Prostate gland (tissue), 2 donors: ENCODE data around the gene GPR155.

Source experiments
- CTCF ChIP-seq, 4 experiments: fragments of 200-600 bp in 2 of 4; fragments of 450-650 bp in 2 of 4; sonication (generic) in 2 of 4; IDR thresholded peaks; 1 replicate in 3 of 4; 2 replicates in 1 of 4; pipeline ENCODE4 v1.5.1; 2016 to 2019; ENCODE audit warnings: antibody characterized with exemption in 4 of 4, mild to moderate bottlenecking in 2 of 4, moderate library complexity in 2 of 4
- POLR2AphosphoS5 ChIP-seq: sonication (generic); formaldehyde crosslinking; IDR thresholded peaks from one replicate; pipeline ENCODE4 v1.6.1; 2017; ENCODE audit warnings: antibody characterized with exemption

GRCh38 chr2:174438146-174438886 is 48.5 kb downstream of the GPR155 start:
- TF ChIP-seq CTCF (IDR thresholded peaks at IDR 0.05) (no peak), POLR2AphosphoS5 (no peak)
